Embryonic facial prominence (tissue), 1 donor: ENCODE measurements around the gene PLXDC2.

Source experiments
- DNase-seq: peaks from one replicate; pipeline ENCODE4 v3.0.0-alpha.2; 2016; ENCODE audit errors: extremely low spot score

PLXDC2 gene

GRCh38 chr10:19857876-19858275, 41.6 kb downstream of the PLXDC2 start:
- no peak for DNase-seq

- no peak for DNase-seq
Measured at GRCh38 chr10:19860107-19860506, 43.9 kb downstream of the PLXDC2 start.

- no peak for DNase-seq
Measured at GRCh38 chr10:19862811-19863515, 46.7 kb downstream of the PLXDC2 start.

GRCh38 chr10:19865676-19866075, 49.4 kb downstream of the PLXDC2 start:
- no peak for DNase-seq

GRCh38 chr10:19869370-19869769, 53.1 kb downstream of the PLXDC2 start:
- DNase-seq = no peak

GRCh38 chr10:19872504-19873271, 56.5 kb downstream of the PLXDC2 start:
- no peak for DNase-seq

- DNase-seq = no peak
Measured at GRCh38 chr10:19874190-19874589, 58.0 kb downstream of the PLXDC2 start.

GRCh38 chr10:19874791-19875190, 58.6 kb downstream of the PLXDC2 start:
- DNase-seq = no peak

GRCh38 chr10:19876570-19876969, 60.3 kb downstream of the PLXDC2 start:
- DNase-seq = no peak

GRCh38 chr10:19877466-19878255, 61.4 kb downstream of the PLXDC2 start:
- no peak for DNase-seq

GRCh38 chr10:19882621-19883020, 66.4 kb downstream of the PLXDC2 start:
- no peak for DNase-seq

- no peak for DNase-seq
Measured at GRCh38 chr10:19888061-19888660, 71.9 kb downstream of the PLXDC2 start.

- no peak for DNase-seq
Measured at GRCh38 chr10:19889256-19889655, 73.0 kb downstream of the PLXDC2 start.

GRCh38 chr10:19891429-19891828, 75.2 kb downstream of the PLXDC2 start:
- DNase-seq = no peak

- no peak for DNase-seq
Measured at GRCh38 chr10:19892270-19892669, 76.0 kb downstream of the PLXDC2 start.

GRCh38 chr10:19892677-19893076, 76.4 kb downstream of the PLXDC2 start:
- no peak for DNase-seq

GRCh38 chr10:19895500-19895899, 79.3 kb downstream of the PLXDC2 start:
- no peak for DNase-seq

- DNase-seq = no peak
Measured at GRCh38 chr10:19902456-19902855, 86.2 kb downstream of the PLXDC2 start.

GRCh38 chr10:19904202-19904661, 88.0 kb downstream of the PLXDC2 start:
- no peak for DNase-seq

- no peak for DNase-seq
Measured at GRCh38 chr10:19906108-19906791, 90.0 kb downstream of the PLXDC2 start.

- no peak for DNase-seq
Measured at GRCh38 chr10:19908991-19909696, 92.9 kb downstream of the PLXDC2 start.
